EH (cell line): ENCODE measurements around the gene UBL4B.

Source experiments
- DNase-seq: peaks from one replicate; pipeline ENCODE4 v3.0.0-alpha.2; 2015; ENCODE audit warnings: low read depth

The UBL4B gene

DNA sequence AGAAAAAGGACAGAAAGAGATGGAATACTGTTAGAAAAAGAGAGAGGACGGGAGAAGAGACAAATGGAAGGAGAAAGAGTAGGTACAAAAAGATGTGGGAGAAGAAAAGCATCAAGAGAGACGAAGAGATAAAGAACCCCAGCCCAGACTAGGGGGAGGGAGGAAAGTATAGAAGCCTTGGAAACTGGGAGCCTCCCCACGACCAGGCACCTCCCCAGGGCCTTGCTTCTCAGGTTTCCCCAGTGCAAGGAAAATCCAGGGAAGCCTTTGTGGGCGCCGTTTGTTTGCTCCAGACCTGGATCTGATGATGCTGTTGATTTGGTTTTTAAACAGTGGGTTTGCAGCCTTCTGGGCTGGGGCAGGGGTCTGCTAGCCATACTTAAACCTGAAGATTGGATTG, 26.6 kb upstream of the UBL4B start:
- no peak for DNase-seq

DNA sequence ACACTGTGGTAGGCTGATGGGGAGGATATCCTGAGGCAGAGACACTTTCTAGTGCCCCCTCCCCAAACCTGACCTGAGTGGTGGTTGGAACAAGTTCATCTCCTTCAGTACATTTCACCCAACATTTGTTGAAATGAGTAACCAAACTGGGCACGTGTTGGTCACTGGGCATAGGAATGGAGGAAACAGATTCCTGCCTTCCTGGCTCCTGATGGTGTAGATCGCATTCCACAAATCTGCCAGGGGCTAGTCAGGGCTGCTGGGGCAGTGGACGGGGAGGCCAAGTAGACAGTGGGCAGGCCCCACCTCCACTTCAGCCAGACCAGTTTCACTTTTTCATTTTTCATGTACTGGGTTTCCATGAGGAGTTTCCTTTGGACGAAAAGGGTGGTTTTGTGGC, 25.3 kb upstream of the UBL4B start:
- peak; percentile 47 for DNase-seq

DNA sequence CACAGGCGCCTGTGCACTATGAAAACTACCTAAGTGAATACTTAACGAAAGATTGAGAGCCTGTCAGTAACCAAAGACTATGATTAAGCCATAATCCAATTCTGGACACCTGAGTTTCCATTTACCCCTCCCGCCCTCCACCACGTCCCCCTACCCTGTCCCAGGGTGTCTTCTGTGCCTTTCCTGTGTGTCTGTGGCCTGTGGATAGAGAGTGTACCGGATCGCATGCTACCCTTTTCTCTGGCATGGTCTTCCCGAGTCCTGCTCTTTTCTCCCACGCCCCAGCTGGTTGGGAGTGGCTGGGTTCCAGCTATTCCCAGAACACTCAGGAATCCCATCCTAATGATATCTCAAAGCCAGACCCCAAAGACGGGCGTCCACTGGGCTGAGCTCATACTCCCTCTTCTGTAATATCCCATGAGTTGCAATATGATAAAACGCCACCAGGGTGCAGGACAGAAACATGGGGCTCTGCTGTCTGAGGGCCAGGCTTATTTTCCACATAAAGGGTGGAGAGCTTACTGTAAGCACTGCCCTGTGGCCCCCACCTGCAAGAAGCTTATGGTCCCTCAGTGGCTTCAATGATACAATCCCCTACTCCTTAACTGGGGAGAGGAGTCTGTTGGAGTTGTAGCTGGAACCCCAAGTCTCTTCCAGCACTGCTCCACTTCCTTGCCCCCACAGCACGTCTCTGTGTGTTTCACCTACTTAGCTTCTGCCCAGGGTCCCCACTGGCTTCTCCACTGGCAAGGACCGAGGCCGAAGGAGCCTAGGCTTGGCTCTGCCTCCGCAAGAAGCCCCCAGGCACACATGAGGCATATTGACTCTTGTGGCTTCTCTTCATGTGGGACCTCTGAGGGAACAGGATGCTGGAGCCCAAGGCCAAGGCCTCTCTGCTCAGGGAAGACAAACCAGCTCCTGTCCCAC, 24.2 kb upstream of the UBL4B start:
- DNase-seq = peak; percentile 69

DNA sequence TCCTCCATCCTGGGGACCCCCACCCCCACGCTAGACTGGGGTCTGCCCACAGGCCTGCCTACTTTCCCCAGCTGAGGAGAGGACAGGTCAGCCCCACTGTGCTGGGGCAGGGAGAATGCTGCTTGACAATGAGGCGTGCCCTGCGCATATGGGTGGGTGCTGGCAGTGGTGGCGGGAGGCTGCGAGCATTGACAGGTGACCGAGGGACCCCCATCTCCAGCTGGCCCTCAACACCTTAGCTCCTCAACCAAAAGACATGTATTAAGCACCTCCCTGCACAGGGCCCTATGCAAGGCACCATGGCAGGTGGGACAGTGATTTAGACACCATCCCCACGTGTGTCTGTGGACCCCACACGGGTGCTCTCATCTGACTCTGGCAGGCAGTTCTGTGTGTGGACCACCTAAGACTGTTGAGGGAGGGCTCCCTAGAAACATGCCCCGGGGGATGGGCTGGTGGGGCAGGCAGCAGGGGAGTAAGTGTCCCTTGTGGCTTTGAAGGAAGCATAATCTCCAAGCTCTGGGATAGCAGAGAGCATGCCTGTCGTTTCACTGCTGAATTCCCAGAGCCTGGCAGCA, 23.4 kb upstream of the UBL4B start:
- DNase-seq = no peak

DNA sequence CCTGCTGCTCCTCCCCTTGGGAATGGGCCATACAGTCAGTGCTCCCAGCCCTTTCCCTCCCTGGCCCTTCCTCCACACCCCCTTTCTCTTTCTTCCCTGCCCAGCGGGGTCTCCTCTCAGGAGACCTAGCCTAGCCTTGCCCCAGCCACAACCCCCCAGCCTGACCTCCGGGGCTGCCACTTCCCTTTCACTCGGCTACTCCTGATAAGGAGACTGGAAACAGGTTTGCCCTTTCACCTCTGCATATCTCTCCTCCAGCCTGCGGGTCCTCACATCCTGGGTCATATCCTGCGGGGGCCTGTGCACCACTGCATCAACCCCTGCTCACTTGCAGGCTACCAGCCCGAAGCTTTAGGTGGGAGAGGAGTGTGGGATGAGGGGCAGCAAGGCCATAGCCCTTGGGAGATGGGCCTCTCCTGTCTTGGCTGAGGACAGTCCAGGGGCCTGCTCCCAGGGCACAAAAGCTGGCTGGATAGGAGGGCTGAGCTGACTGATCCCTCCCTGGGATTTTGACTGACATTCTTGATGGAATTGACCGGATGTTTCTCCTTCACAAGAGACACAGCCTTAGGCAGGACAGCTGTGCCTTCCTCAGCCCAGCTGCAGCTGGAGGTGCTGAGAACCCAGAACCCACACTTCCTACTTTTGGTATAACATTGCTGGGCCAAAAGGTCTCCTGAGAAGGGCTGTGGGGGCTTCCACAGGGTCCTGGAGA, 22.5 kb upstream of the UBL4B start:
- DNase-seq = peak; percentile 28

DNA sequence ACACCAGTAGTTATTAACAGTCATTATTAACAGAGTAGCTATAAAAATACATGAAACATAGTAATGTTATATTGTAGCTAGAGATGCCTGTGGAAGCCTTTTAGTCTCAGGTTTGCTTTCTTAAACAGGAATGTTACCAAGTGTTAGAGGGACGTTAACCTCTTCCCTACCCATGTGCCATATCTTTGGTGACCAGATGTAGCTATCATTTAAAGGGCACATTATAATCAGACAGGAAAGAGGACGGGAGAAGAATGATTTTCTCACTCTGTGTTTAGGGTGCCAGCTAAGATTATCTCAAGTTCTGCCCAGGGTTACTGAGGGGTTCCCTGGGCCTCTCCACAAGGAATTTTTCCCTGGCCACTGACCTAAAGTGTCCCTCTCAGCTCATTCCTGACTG, 20.9 kb upstream of the UBL4B start:
- no peak for DNase-seq

DNA sequence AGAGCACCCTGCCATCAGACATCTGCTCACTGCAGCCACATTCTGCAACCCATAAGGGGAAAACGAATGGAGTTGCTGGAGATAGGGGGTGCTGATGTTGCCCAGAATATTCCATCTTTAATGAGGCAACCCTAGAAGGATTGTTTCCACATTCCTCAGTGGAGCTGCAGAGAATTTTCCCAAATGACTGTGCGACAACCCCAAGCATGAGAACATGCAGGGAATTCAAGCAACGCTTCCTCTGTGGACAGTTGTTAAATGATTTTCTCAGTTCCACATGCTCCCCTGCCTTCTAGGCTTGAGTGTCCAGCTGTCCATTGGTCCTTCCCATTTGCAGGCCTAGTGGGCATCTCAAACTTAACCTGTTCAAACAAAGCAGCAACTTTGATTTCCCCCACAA, 20.5 kb upstream of the UBL4B start:
- peak; percentile 82 for DNase-seq

DNA sequence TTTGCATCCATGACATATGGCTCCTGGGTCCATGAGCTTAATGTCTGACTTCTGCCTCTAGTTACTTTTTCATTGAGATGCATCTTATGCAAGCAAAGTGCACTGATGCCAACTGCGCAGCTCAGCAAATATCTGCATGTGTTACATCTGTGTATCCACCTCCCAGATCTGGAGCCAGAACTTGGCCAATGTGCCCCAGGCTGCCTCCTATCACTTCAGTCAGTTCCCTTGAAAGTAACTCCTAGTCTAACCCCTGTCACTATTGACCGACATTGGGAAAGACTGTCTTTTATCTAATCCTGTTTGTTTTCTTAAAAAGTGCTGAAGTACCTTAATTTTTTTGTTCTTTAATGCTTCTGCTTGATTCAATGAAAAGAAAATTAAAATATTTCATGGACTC, 19.3 kb upstream of the UBL4B start:
- DNase-seq = no peak

DNA sequence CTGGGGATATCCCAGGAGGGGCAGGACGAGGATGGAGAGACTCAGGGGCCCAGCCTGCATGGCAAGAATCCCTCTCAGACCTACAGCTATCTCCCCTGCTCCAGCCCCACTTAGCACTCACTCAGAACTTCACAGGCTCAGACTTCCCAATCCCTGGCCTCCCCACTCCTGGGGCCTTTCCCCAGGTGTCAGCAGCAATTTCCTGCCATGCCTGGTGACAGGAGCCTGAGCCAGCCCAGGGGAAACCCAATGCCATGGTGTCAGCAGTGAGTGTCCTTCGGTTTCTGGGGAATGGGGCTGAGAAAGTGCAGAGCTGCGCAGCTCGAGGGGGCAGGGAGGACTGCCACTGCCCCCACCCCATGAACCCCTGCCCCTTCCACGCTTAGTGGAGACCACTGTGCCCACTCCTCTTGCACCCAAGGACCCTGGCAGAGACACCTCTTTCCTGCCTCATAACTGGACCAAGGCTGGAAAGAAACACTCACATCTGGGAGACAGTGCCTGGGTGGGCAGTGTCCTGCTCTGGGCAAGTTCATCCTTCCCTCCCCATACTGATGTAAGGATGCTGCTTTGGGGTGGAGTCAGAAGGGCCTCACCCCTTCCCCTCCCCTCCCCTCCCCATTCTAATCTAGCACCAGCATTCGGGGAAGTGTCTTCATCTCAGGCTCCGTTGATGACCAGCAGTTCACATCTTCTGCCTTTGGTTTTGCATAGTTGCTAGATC, 17.1 kb upstream of the UBL4B start:
- DNase-seq = peak; percentile 12

DNA sequence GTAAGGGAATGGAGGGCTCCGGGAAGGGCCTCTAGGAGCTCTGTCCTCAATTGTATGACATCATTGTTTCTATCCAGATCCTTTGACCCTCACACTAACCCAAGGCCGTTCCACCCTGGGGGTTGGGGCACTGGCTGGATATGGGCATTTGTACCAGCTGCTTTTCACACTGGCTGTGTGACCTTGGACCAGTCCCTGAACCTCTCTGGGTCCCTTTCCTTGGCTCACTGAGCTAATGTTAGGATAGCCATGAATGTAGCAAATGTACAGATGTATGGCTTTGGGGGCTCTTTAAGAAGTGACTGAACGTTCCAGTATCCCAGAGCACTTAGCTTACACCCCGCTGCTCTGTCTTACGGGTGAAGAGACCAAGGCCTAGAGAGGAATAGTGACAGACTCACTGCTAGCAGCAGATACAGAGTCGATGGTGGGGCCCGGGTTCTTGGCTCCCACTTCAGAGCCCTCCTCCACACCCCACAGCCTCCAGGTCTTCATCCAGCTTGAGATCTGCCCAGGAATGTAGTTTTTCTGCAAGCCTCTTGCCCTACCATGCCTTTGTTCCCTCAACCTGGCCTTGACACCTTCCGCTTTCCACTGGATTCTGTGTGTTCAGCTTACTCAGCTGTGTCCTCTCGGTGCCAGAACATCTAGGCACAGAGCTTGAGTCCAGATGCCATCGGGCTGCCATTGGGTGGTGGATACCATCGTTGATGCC, 14.6 kb upstream of the UBL4B start:
- no peak for DNase-seq

DNA sequence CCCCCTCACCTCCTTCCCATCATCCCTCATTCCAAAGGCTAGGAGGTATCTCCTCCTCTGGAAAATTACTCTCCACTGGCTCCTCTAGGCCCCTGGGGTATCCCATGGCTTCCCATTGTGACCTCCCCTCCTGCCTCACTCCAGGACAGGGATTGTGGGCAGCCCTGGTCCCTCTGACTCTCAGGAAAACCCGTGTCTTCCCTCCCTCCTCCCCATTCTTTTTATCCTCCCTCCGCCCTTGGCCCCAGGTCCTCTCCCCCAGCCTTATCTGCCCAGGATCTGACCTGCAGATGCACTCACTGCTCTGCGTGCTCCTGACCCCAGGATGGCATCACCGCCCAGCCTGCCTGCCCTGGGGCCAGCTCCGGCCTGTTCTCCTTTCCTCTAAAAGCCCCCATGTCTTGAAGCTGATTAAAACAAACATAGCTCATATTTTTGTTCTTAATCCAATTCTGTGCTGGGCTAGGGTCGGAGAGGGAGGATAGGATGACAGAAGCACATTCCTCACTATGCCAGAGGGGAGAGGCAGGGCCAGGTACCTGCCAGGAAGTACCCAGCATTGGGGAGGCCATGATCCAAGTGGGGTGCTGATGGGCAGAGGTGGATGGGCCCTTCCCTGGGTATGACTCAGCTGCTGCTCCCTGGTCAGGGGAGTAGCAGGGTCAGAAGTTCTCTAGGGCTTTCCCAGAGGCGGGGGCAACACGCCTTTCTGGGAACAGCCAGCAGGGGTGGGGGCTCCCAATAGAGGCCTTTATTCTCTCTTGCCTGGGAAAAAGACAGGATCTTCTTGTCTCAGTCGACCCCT, 13.8 kb upstream of the UBL4B start:
- no peak for DNase-seq

DNA sequence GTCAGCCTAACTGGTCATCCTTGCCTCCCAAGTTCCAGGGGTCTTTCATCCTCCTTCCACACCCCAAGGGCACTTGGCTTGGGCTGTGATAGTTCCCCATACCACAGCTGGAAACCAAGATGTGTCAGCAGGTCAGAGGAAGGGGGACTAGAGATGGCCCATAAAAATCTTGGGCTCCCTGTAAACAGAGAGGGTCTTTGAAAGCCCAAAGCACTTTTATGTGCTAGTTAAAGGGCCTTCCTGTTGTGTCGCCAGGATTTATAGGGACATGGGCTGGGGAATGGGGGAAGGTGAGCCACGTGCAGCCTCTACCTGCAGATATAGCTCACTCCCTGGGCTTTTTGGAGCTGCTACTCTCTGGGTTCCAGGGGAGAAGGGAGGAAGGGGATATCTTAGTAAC, 11.9 kb upstream of the UBL4B start:
- DNase-seq = no peak

DNA sequence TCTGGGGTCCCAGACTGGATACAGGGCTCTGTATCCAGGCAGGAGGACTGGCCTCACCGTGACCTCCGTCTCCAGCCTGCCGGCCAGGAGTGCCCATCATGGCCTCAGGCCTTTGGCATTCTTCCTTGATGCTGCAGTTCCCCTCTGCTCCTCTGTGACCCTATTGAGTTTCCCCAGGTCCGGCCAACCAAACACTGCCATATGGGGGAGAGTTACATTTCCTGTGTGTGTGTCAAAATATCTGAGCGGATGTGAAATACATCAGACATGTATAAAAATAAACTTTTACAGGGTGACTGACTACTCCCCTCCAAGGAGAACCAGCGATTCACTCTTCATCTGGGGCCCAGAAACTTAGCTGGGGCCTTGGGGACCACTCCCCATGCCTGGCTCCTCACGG, 10.2 kb upstream of the UBL4B start:
- peak; percentile 76 for DNase-seq

DNA sequence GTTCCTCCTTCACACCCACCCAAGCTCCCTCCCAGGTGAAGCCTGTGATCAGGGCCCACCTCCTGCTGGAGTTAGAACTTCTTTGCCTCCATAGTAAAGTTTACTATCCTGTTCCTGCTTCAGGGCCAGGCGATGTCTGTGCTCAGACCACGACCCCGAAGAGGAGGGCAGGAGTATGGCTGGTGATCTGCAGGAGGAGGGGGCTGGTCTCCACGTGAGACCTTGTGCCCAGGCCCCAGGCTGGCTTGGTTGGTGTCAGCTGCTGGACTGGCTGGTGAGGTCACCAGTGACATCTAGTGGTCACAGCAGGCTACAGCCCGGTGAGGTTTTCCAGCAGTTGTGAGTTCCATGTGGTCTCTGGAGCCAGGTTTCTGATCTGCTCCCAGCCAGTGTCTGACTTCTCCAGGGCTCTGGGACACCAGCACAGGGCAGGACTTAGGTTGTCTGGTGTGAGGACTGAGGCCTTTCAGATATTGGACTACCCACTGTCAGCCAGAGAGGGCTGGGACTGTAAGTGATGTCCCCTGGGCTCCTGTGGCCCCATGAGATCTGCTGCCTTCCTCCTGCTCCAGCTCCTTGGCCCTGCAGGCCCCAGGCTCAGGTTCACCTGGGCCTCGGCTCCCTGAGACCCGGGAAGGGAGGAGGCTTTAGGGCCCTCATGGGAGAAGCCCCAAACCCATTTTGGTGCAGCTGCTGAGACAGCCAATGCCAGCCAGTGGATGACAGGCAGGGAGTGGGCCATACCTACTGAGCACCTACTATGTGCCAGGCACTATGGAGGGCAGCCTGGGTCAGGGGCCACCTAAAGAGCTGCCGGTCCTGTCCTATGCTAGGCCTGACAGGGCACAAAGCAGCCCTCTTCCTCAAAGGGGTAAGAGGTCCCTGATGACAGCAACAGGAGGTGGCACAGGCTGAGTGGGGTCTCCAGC, 6.0 kb upstream of the UBL4B start:
- DNase-seq = peak; percentile 77

DNA sequence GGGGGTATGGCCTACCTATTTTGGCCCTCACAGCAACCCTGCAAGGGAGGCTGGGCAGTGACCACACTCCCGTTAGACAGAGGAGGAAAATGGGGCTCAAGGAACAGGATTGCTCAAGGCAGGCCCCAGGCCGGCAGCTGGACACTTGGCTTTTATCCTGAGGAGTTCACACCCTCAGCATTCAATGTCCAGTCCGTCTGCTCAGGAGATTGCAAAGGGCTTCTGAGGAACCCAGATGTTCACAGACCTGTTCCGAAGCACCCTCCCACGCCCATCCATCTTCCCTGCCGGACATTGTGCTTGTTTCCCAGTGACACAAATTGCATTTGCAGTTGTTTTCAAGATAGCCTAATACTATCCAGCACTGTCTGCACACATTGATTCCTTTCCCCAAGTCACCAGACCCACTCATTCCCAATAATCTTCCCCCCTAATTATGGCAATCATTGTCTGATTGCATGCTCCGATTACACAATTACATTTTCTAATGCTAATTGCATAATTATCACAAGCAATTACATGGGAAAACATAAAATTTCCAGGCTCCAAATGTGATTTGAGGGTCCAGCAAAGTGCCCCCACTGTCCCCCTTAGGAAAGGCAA, 4.3 kb upstream of the UBL4B start:
- no peak for DNase-seq

DNA sequence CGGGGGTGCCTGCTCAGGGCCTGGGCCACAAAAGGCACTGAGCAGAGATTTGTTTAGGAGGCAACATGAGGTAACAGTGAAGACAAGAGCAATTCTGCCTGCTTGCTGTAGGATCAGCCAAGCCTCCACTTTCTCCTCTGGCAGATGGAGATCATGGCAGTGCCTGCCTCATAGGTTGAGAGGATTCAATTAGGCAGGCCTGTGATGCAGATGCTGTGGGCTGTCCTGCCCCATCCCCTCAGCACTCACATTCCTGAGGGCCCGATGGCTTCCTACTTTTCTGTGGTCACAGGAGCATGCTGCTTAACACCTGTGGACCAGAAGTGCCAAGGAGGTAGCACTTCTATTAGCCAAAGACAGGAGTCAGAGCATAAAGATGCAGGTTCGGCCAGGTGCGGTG, 1.2 kb upstream of the UBL4B start:
- DNase-seq = no peak

DNA sequence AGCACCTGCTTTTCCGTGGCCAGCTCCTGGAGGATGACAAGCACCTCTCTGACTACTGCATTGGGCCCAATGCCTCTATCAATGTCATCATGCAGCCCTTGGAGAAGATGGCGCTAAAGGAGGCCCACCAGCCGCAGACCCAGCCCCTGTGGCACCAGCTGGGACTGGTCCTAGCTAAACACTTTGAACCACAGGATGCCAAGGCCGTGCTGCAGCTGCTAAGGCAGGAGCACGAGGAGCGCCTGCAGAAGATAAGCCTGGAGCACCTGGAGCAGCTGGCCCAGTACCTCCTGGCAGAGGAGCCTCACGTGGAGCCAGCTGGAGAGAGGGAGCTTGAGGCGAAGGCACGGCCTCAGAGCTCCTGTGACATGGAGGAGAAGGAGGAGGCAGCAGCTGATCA, 413 bp downstream of the UBL4B start:
- DNase-seq = no peak

DNA sequence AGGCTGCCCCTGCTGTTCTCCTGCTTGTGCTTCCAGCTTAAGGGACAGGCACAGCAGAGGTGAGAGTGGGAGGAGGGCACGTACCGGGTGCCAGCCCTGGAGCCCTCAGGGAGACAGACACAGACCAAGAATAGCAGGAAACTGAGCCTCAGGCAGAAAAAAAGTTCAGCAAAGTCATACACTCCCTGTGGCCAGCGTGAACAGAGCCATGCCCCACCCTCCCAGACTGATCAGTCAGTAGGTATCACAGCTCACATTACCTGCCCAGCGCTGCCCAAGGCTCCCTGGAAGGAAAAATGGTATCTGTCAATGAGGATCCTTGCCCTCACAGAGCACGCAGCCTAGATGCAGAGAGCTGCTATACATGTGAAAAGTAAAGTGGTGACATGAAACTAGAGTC, 1.3 kb downstream of the UBL4B start:
- no peak for DNase-seq

DNA sequence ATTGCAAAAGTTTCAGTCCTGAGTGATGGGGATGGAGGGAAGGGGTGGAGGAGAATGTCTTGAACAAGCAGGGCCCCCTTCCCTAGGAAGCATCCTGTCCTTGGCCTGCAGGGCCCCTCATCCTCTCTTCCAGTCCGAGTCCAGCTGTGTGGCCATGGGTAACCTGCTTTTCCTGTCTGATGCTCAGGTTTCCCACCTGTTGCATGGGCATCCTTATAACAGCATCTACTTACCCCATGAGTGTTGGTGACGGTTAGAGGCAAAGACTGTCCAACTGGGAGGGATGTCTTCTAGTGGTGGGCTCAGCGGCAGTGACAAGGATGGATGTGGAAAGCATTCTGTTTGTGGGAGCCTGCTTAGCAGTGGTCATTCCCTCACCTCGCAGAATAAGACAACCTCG, 1.9 kb downstream of the UBL4B start:
- no peak for DNase-seq
